Lower lobe of right lung (tissue), 2 donors: ENCODE measurements around the gene ARL10. TPM values are rescaled to one million over a fixed set of nuclear protein-coding genes. Genes with fewer than 3 reads are reported as not detected.

Experiments used
- ATAC-seq, 2 donors: fragments of 200-7000 bp; cut with Tn5 transposase; one replicate each; pipeline ENCODE4 v1.9.1; 2020 to 2022; ENCODE audit warnings: mild to moderate bottlenecking in 2 of 2, moderate library complexity in 2 of 2
- DNase-seq: peaks from one replicate; pipeline ENCODE4 v3.0.0-alpha.2; 2020
- H3K27ac ChIP-seq: fragments of 200-600 bp; one replicate; pipeline ENCODE4 v1.8.0; 2022
- H3K27me3 ChIP-seq: fragments of 200-600 bp; one replicate; pipeline ENCODE4 v1.8.0; 2022; ENCODE audit warnings: low read depth
- H3K36me3 ChIP-seq: fragments of 200-600 bp; one replicate; pipeline ENCODE4 v1.8.0; 2022; ENCODE audit warnings: mild to moderate bottlenecking
- H3K4me1 ChIP-seq: fragments of 200-600 bp; one replicate; pipeline ENCODE4 v1.8.0; 2022
- H3K4me3 ChIP-seq: fragments of 200-600 bp; one replicate; pipeline ENCODE4 v1.8.0; 2022; ENCODE audit warnings: mild to moderate bottlenecking
- H3K9me3 ChIP-seq: fragments of 200-600 bp; one replicate; pipeline ENCODE4 v1.8.0; 2022
- CTCF ChIP-seq: fragments of 200-600 bp; IDR thresholded peaks from one replicate; pipeline ENCODE4 v1.8.0; 2022; ENCODE audit warnings: antibody characterized with exemption, mild to moderate bottlenecking
- intact Hi-C: fragments of 100-400 bp; cut with DNase I; formaldehyde crosslinking; loops from one replicate; pipeline ENCODE4 v1.11.0; 2022
- total RNA-seq: library from RNA; stranded (reverse); fragmentation: NEBNext Ultra II Directional; extraction: Animal tissue kit (Norgen Biotek cat#: 25700); gene quantifications from one replicate; pipeline ENCODE4 v1.2.1, GENCODE V29; 2021
- donor health status: DM: no; HTN: yes; CAD: no; lungs with severe emphysema.

Gene ARL10
- total RNA-seq, 1 donor from 2014 or later: 5.4 TPM

DNA sequence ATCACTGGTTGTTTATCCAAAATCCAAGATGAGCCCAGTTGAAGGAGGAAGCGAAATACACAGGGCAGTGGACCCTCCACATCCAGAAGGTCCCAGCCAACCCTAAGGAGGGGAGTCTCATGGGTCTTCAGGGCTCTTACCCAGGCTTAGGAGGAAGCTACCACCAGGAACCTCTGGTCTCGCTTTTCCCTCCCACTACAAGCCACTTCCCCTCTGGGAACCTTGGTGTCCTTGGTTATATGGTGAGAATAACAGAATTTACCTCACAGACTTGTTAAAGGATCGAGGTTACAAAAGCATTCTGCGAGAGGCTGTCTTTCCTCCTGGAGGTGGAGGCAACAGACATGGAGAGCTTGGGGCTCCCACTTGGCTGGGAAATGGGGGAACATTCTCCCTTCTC lies 26.7 kb downstream of the ARL10 start:
- Histone ChIP-seq H3K9me3 (no peaks in the 10 kb centered on the region), H3K4me1 (peaks cover 27% of the 10 kb centered on the region), H3K4me3 (no peak overlapping the region), H3K36me3 (peaks cover 51% of the 10 kb centered on the region), H3K27ac (no peak overlapping the region), H3K27me3 (no peaks in the 10 kb centered on the region)
- ATAC-seq: no peak
- intact Hi-C loops: no loop called here
- no peak for DNase-seq
- TF ChIP-seq CTCF: no peak

DNA sequence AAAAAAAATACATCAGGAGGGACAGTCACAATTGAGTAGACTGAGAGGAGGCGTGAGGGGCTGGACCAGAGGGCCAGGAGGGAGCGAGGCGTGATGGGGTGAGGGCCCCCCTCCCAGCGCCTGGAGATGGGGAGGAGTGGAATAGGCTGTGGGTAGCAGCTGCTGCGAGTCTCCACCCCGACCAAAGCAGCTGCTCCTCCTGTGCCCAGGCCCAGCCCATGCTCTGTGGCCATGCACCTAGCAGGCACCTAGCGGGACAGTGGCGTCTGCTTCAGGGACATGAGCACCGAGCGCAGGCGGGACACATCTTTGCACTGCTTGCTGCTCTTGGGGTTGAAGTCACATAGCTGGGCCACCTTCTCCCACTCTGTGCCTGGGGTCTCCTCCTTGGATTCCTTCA lies 27.2 kb downstream of the ARL10 start:
- H3K4me3 ChIP-seq: no peak overlapping the region
- intact Hi-C loops: no loop called here
- DNase-seq: no peak
- H3K9me3 ChIP-seq: no peaks in the 10 kb centered on the region
- no peaks in the 10 kb centered on the region for H3K27me3 ChIP-seq
- ATAC-seq: no peak
- TF ChIP-seq CTCF: no peak
- peaks cover 52% of the 10 kb centered on the region for H3K36me3 ChIP-seq
- no peak overlapping the region for H3K27ac ChIP-seq
- H3K4me1 ChIP-seq: peaks cover 22% of the 10 kb centered on the region

DNA sequence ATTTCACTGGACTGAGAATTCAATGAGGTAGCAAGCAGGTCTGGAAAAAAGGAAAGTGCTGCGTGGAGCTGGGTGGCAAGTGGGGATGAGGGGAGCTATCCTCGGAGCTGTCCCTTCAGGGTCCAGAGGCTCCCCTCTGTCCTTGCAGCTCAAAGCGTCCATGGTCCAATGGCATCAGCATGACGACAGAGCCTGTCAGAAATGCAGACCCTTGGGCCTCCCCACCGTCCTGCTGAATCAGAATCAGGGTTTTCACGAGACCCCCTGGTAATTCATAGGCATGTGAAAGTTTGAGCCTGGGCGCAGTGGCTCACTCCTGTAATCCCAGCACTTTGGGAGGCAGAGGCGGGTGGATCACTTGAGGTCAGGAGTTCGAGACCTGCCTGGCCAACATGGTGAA lies 28.8 kb downstream of the ARL10 start:
- Histone ChIP-seq H3K27ac (no peak overlapping the region), H3K36me3 (peaks cover 64% of the 10 kb centered on the region), H3K9me3 (no peaks in the 10 kb centered on the region), H3K4me1 (peaks cover 16% of the 10 kb centered on the region), H3K27me3 (no peaks in the 10 kb centered on the region), H3K4me3 (no peak overlapping the region)
- ATAC-seq (no peak), DNase-seq (no peak)
- intact Hi-C loops: no loop called here
- no peak for TF ChIP-seq CTCF

- H3K4me1 ChIP-seq: peaks cover 10% of the 10 kb centered on the region
- intact Hi-C loops: no loop called here
- H3K4me3 ChIP-seq: no peak overlapping the region
- H3K27me3 ChIP-seq: no peaks in the 10 kb centered on the region
- DNase-seq (no peak), ATAC-seq (peak; percentile 30 to 46)
- no peak overlapping the region for H3K27ac ChIP-seq
- no peaks in the 10 kb centered on the region for H3K9me3 ChIP-seq
- no peak for TF ChIP-seq CTCF
- H3K36me3 ChIP-seq: peaks cover 65% of the 10 kb centered on the region
Observed at GRCh38 chr5:176394881-176395675, 29.8 kb downstream of the ARL10 start.

- ATAC-seq: no peak
- no peak for TF ChIP-seq CTCF
- Histone ChIP-seq H3K27ac (no peak overlapping the region), H3K27me3 (no peaks in the 10 kb centered on the region), H3K9me3 (no peaks in the 10 kb centered on the region), H3K36me3 (peaks cover 57% of the 10 kb centered on the region), H3K4me3 (no peak overlapping the region), H3K4me1 (peaks cover 5% of the 10 kb centered on the region)
- DNase-seq: no peak
- intact Hi-C loops: no loop called here
Observed at GRCh38 chr5:176396330-176396729, 31.0 kb downstream of the ARL10 start.
